Frontal cortex (tissue), 4 donors: Measurements from ENCODE around the gene PCNX2. TPM values are rescaled to one million over a fixed set of nuclear protein-coding genes. Genes with fewer than 3 reads are reported as not detected.
A peak's percentile ranks its signal among the peaks of the same experiment; 100 is the strongest.
"Not testable (repeated sequence)": the region's sequence is repeated elsewhere in the genome, so short reads cannot be mapped to it uniquely, and the experiment has no call there.

Experiments used
- DNase-seq, 2 donors: peaks; one replicate each; pipeline ENCODE4 v3.0.0; 2012; ENCODE audit warnings: low spot score in 2 of 2
- FAIRE-seq: peaks from 2 replicates; lab custom pipeline; 2012; peaks lifted over from hg19 to GRCh38; lab: Jason Lieb, UNC
- total RNA-seq: library from RNA; depleted of rRNA; stranded (reverse); fragments of >200 nt; gene quantifications from one replicate; pipeline ENCODE4 v1.2.3, GENCODE V29; 2014
- donor health status: control.
- donor health status: control.
- donor health status: control.

PCNX2 gene
- total RNA-seq, 1 donor from 2014 or later, result 228 TPM

GRCh38 chr1:233005156-233005555, 290.4 kb downstream of the PCNX2 start:
- DNase-seq (no peak), FAIRE-seq (no peak)

GRCh38 chr1:233004451-233004850, 291.1 kb downstream of the PCNX2 start:
- no peak for FAIRE-seq
- no peak for DNase-seq

GRCh38 chr1:233003638-233004037, 291.9 kb downstream of the PCNX2 start:
- not testable (repeated sequence) for DNase-seq, FAIRE-seq

GRCh38 chr1:232999956-233000625, 295.4 kb downstream of the PCNX2 start:
- no peak for DNase-seq
- FAIRE-seq, result no peak

GRCh38 chr1:232998646-232999045, 296.9 kb downstream of the PCNX2 start:
- FAIRE-seq (no peak), DNase-seq (no peak)

- DNase-seq, result no peak
- no peak for FAIRE-seq
Observed at GRCh38 chr1:232998138-232998537, 297.4 kb downstream of the PCNX2 start.

- DNase-seq, result no peak
- FAIRE-seq, result no peak
Observed at GRCh38 chr1:232996143-232996542, 299.4 kb downstream of the PCNX2 start.

GRCh38 chr1:232995189-232995588, 300.3 kb downstream of the PCNX2 start:
- DNase-seq (no peak), FAIRE-seq (no peak)

GRCh38 chr1:232993555-232993954, 302.0 kb downstream of the PCNX2 start:
- no peak for DNase-seq
- no peak for FAIRE-seq

GRCh38 chr1:232992227-232992626, 303.3 kb downstream of the PCNX2 start:
- no peak for DNase-seq
- FAIRE-seq, result no peak

- DNase-seq (no peak), FAIRE-seq (no peak)
Observed at GRCh38 chr1:232991238-232991637, 304.3 kb downstream of the PCNX2 start.

- no peak for DNase-seq
- FAIRE-seq, result no peak
Observed at GRCh38 chr1:232990176-232991128, 305.1 kb downstream of the PCNX2 start.

GRCh38 chr1:232988572-232989040, 306.9 kb downstream of the PCNX2 start:
- FAIRE-seq, result no peak
- DNase-seq, result no peak

- FAIRE-seq (no peak), DNase-seq (no peak)
Observed at GRCh38 chr1:232987774-232988140, 307.8 kb downstream of the PCNX2 start.

- no peak for DNase-seq
- no peak for FAIRE-seq
Observed at GRCh38 chr1:232987046-232987773, 308.3 kb downstream of the PCNX2 start.

GRCh38 chr1:232986527-232986922, 309.0 kb downstream of the PCNX2 start:
- no peak for DNase-seq
- no peak for FAIRE-seq

GRCh38 chr1:232985882-232986526, 309.5 kb downstream of the PCNX2 start:
- no peak for DNase-seq
- FAIRE-seq, result no peak

- no peak for FAIRE-seq
- DNase-seq, result peak in 1 of 2 donors; percentile 54
Observed at GRCh38 chr1:232984577-232985425, 310.7 kb downstream of the PCNX2 start.
